Caco-2 (cell line): ENCODE results near the gene PROSER2. TPM values are rescaled to one million over a fixed set of nuclear protein-coding genes. Genes with fewer than 3 reads are reported as not detected.

Experiments
- BruUV-seq: library from RNA; stranded (reverse); fragments of 400-500 nt; replicated peaks from 2 replicates; lab custom pipeline; 2021; lab: Mats Ljungman, UMichigan
- CTCF ChIA-PET: fragments of 300-600 bp; sonication (Branson Sonifier 250); formaldehyde crosslinking; loops from one replicate; lab custom pipeline; 2022; ENCODE audit warnings: antibody characterized with exemption; lab: Charles Lee
- POLR2A ChIA-PET: fragments of 300-600 bp; sonication (Branson Sonifier 250); formaldehyde crosslinking; loops from one replicate; lab custom pipeline; 2022; ENCODE audit warnings: antibody characterized with exemption; lab: Charles Lee
- DNase-seq, 2 experiments: peaks; one replicate each; pipeline versions ENCODE4 v3.0.0 to v3.0.0-alpha.2; 2020 to 2022
- H3K27me3 ChIP-seq: replicated peaks from 2 replicates; pipeline ENCODE4 v1.6.0; 2011; ENCODE audit warnings: low read length; ENCODE audit not compliant: control insufficient read depth, insufficient read depth
- H3K36me3 ChIP-seq: 2 replicates; pipeline ENCODE4 v1.5.1; 2011; ENCODE audit warnings: low read length; ENCODE audit not compliant: control insufficient read depth, insufficient read depth
- H3K4me1 ChIP-seq: fragments of 250-450 bp; sonication (Bioruptor Pico); 2 replicates; pipeline ENCODE4 v1.5.1; 2020; ENCODE audit warnings: mild to moderate bottlenecking
- H3K4me3 ChIP-seq: 2 replicates; pipeline ENCODE4 v1.5.1; 2011; ENCODE audit warnings: low read depth, mild to moderate bottlenecking, control low read depth, low read length
- H3K9me3 ChIP-seq: fragments of 250-450 bp; sonication (Bioruptor Pico); 2 replicates; pipeline ENCODE4 v1.5.1; 2020; ENCODE audit warnings: mild to moderate bottlenecking, moderate library complexity
- H3K27ac Mint-ChIP-seq: one replicate; pipeline ENCODE4 v1.8.0; 2022; ENCODE audit warnings: mixed read lengths; ENCODE audit not compliant: unreplicated experiment
- H3K27me3 Mint-ChIP-seq: one replicate; pipeline ENCODE4 v1.8.0; 2022; ENCODE audit warnings: mixed read lengths; ENCODE audit not compliant: insufficient read depth, unreplicated experiment
- H3K36me3 Mint-ChIP-seq: one replicate; pipeline ENCODE4 v1.8.0; 2022; ENCODE audit warnings: mild to moderate bottlenecking, mixed read lengths; ENCODE audit not compliant: insufficient read depth, unreplicated experiment
- H3K4me1 Mint-ChIP-seq: one replicate; pipeline ENCODE4 v1.8.0; 2022; ENCODE audit warnings: low read depth, mixed read lengths; ENCODE audit not compliant: unreplicated experiment
- H3K4me3 Mint-ChIP-seq: one replicate; pipeline ENCODE4 v1.8.0; 2022; ENCODE audit warnings: mild to moderate bottlenecking, moderate library complexity, mixed read lengths; ENCODE audit not compliant: unreplicated experiment
- H3K9me3 Mint-ChIP-seq: one replicate; pipeline ENCODE4 v1.8.0; 2022; ENCODE audit warnings: mixed read lengths; ENCODE audit not compliant: unreplicated experiment
- intact Hi-C: fragments of 100-400 bp; cut with micrococcal nuclease; formaldehyde crosslinking; loops from one replicate; pipeline ENCODE4 v1.10.0; 2022; ENCODE audit not compliant: unreplicated experiment
- total RNA-seq: library from RNA; stranded (reverse); gene quantifications from 2 replicates; pipeline ENCODE4 v1.2.3, GENCODE V29; 2022
- TF ChIP-seq, protein P1 (sequence below), 2 experiments: fragments of 200-600 bp in 1 of 2; IDR thresholded peaks; 1 replicate in 1 of 2; 2 replicates in 1 of 2; pipeline versions ENCODE4 v1.5.1 to v1.8.0; 2011 to 2022; ENCODE audit warnings: antibody characterized with exemption in 1 of 2, control low read depth in 1 of 2, inconsistent platforms in 1 of 2, low read depth in 1 of 2, low read length in 1 of 2, mild to moderate bottlenecking in 1 of 2, moderate library complexity in 1 of 2; ENCODE audit not compliant: insufficient read depth in 1 of 2, severe bottlenecking in 1 of 2, unreplicated experiment in 1 of 2

The PROSER2 gene
- total RNA-seq, 1 experiment from 2014 or later, result 134 TPM

DNA sequence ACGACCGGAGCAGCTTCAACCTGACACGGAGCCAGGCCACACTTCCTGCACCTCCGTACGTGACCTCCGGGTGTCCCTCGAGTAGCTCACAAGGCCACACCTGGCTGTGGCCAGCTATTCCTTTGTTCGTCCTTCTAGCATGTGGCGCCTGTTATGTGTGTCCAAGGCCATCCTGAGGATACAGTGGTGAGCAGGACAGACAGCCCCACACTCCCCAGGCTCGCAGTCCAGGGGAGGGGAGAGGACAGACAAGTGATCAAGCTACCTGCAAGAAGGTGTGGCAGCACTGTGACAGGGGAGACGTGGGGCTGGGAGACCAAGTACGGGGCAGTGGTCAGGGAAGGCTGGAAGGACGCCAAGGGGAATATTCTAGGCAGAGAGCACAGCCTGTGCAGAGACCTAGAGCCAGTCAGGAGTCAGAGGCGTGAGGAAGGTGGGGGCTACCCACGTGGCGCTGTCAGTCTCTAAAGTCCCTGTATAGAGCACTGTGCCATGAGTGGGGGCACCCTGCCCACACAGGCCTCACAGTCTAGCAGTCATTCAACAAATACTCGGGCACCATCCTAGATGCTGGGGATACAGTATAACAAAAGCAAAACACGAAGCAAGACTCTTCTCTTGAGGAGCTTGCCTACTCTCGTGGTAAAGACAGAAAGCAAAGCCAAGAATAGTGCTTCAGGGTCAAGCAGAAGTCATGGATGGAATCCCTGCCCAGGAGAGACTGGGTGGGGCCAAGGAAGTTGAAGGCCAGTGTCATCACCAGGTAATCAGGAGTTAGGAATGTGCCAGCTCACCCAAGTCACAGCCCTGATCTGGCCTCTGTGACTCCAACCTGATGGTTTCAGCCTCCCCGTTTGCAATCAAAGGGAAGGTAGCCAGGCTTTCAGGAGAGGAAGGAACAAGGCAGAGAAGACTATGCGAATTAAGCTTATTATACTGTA is 58.6 kb downstream of the PROSER2 start:
- Mint-ChIP-seq H3K36me3 (peaks cover 29% of the 10 kb centered on the region), H3K27me3 (no peaks in the 10 kb centered on the region), H3K9me3 (no peaks in the 10 kb centered on the region), H3K4me3 (no peak overlapping the region), H3K4me1 (peaks cover 29% of the 10 kb centered on the region), H3K27ac (peak overlapping the region; percentile 97)
- H3K4me3 ChIP-seq, result no peak overlapping the region
- peaks cover 40% of the 10 kb centered on the region for H3K4me1 ChIP-seq
- intact Hi-C loops, result loop anchor here (1.0 kb wide), 1 partner anchor 17 kb away; no protein-coding TSS in a partner anchor
- H3K9me3 ChIP-seq, result no peaks in the 10 kb centered on the region
- TF ChIP-seq, protein P1, sequence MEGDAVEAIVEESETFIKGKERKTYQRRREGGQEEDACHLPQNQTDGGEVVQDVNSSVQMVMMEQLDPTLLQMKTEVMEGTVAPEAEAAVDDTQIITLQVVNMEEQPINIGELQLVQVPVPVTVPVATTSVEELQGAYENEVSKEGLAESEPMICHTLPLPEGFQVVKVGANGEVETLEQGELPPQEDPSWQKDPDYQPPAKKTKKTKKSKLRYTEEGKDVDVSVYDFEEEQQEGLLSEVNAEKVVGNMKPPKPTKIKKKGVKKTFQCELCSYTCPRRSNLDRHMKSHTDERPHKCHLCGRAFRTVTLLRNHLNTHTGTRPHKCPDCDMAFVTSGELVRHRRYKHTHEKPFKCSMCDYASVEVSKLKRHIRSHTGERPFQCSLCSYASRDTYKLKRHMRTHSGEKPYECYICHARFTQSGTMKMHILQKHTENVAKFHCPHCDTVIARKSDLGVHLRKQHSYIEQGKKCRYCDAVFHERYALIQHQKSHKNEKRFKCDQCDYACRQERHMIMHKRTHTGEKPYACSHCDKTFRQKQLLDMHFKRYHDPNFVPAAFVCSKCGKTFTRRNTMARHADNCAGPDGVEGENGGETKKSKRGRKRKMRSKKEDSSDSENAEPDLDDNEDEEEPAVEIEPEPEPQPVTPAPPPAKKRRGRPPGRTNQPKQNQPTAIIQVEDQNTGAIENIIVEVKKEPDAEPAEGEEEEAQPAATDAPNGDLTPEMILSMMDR (IDR thresholded peaks at IDR 0.05; ENCODE audit: insufficient read depth in 1 of 2, low read depth in 1 of 2, low read length in 1 of 2, severe bottlenecking in 1 of 2, unreplicated experiment in 1 of 2), result peak; percentile 43 to 53
- no peaks in the 10 kb centered on the region for H3K27me3 ChIP-seq
- DNase-seq, result peak; percentile 79 to 85
- H3K36me3 ChIP-seq, result no peaks in the 10 kb centered on the region
- ChIA-PET POLR2A (interaction anchor here (0.6 to 1.4 kb wide), 3 partner anchors 16 to 88 kb away, joined by 3 to 5 read pairs (median 3); no protein-coding TSS in a partner anchor), CTCF (interaction anchor here (0.5 to 1.6 kb wide), 13 partner anchors 16 to 104 kb away, joined by 3 to 13 read pairs (median 3); no protein-coding TSS in a partner anchor)
- no TSS peak for BruUV-seq

DNA sequence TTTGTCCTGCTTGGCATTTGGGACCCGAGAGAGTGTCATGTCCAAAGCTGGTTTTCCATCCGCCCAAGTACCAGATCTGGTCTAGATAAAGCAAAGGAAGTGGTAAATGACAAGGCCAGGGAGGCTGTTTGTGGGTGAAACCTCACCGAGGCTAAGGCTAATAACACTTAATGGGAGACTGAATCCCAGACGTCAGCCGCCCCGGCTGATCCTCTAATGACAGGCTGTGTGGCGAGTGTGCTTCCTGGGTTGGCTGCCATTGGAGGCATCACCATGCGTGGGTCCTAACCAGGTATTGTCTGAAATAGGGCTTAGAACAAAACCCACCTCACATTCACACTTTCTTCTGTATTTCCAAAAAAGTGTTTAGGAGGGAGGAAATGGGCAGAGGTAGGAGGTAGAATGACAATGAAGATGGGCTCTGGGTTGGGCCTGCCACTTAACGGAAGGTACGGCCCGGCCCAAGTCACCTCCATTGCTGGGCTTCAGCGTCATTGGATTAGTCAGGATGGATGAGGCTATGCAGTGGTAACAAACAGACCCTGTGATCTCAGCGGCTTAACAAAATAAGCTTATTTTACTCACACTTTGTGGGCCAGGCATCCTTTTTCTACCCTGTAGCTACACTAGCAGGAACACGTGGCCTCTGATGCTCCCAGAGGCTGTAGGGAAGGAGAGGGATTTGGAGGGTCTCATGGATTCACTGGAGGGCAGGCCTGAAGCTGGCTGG is 59.7 kb downstream of the PROSER2 start:
- ChIA-PET CTCF (interaction anchor here (0.7 kb wide), 1 partner anchor 19 kb away, joined by 3 read pairs; no protein-coding TSS in a partner anchor), POLR2A (interaction anchor here (0.6 kb wide), 1 partner anchor 67 kb away, joined by 3 read pairs; no protein-coding TSS in a partner anchor)
- H3K4me3 ChIP-seq, result no peak overlapping the region
- no peak for DNase-seq
- BruUV-seq, result TSS peak; percentile 71
- H3K4me3 Mint-ChIP-seq, result no peak overlapping the region
- peaks cover 19% of the 10 kb centered on the region for H3K4me1 Mint-ChIP-seq
- peak overlapping the region; percentile 97 for H3K27ac Mint-ChIP-seq
- H3K27me3 ChIP-seq, result no peaks in the 10 kb centered on the region
- intact Hi-C loops, result loop anchor here (1.0 kb wide), 1 partner anchor 15 kb away; no protein-coding TSS in a partner anchor
- H3K36me3 ChIP-seq, result no peaks in the 10 kb centered on the region
- H3K36me3 Mint-ChIP-seq, result peaks cover 19% of the 10 kb centered on the region
- H3K4me1 ChIP-seq, result peaks cover 32% of the 10 kb centered on the region
- no peaks in the 10 kb centered on the region for H3K27me3 Mint-ChIP-seq
- H3K9me3 Mint-ChIP-seq, result no peaks in the 10 kb centered on the region
- TF ChIP-seq, protein P1 (IDR thresholded peaks at IDR 0.05; ENCODE audit: insufficient read depth in 1 of 2, low read depth in 1 of 2, low read length in 1 of 2, severe bottlenecking in 1 of 2, unreplicated experiment in 1 of 2), result no peak
- no peaks in the 10 kb centered on the region for H3K9me3 ChIP-seq
